Smooth muscle cell (in vitro differentiated cells): ENCODE data around the gene LDAF1. TPM values are rescaled to one million over a fixed set of nuclear protein-coding genes. Genes with fewer than 3 reads are reported as not detected.

Source experiments
- DNase-seq: peaks from one replicate; lab custom pipeline; 2025; ENCODE audit not compliant: unreplicated experiment; lab: John Stamatoyannopoulos, UW
- H2AFZ ChIP-seq: fragments of 200-600 bp; sonication (generic); 2 replicates; pipeline ENCODE4 v1.6.0; 2016; ENCODE audit warnings: antibody characterized with exemption, low read depth, mild to moderate bottlenecking
- H3F3A ChIP-seq: fragments of 200-600 bp; sonication (generic); 2 replicates; pipeline ENCODE4 v1.6.0; 2017; ENCODE audit warnings: antibody characterized with exemption, low read depth
- H3K27ac ChIP-seq: fragments of 200-600 bp; sonication (generic); 2 replicates; pipeline ENCODE4 v1.5.1; 2016; ENCODE audit warnings: low read depth, mild to moderate bottlenecking
- H3K27me3 ChIP-seq: fragments of 200-600 bp; sonication (generic); 2 replicates; pipeline ENCODE4 v1.6.1; 2016; ENCODE audit warnings: low read depth, mild to moderate bottlenecking
- H3K36me3 ChIP-seq: fragments of 200-600 bp; sonication (generic); 2 replicates; pipeline ENCODE4 v1.5.1; 2016; ENCODE audit warnings: low read depth
- H3K4me1 ChIP-seq: fragments of 200-600 bp; sonication (generic); 2 replicates; pipeline ENCODE4 v1.5.1; 2016; ENCODE audit warnings: low read depth
- H3K4me2 ChIP-seq: fragments of 200-600 bp; sonication (generic); 2 replicates; pipeline ENCODE4 v1.6.0; 2016; ENCODE audit warnings: mild to moderate bottlenecking
- H3K4me3 ChIP-seq: fragments of 200-600 bp; sonication (generic); 2 replicates; pipeline ENCODE4 v1.5.1; 2016; ENCODE audit warnings: mild to moderate bottlenecking
- H3K79me2 ChIP-seq: fragments of 200-600 bp; sonication (generic); 2 replicates; pipeline ENCODE4 v1.6.0; 2016; ENCODE audit warnings: low read depth, mild to moderate bottlenecking
- H3K9ac ChIP-seq: fragments of 200-600 bp; sonication (generic); 2 replicates; pipeline ENCODE4 v1.6.0; 2016; ENCODE audit warnings: low read depth
- H3K9me3 ChIP-seq: fragments of 200-600 bp; sonication (generic); replicated peaks from 2 replicates; pipeline ENCODE4 v1.5.1; 2016; ENCODE audit warnings: low read depth
- H4K20me1 ChIP-seq: fragments of 200-600 bp; sonication (generic); 2 replicates; pipeline ENCODE4 v1.6.0; 2016; ENCODE audit warnings: low read depth
- WGBS: methylation state at CpG from one replicate; pipeline ENCODE4 v1.1.7; 2016; ENCODE audit warnings: low lambda C conversion rate; 5-methylcytosine and 5-hydroxymethylcytosine counted together
- polyA plus RNA-seq: library from polyadenylated mRNA; unstranded; fragments of >200 nt; fragmentation: Nextera tagmentation; extraction: Ambion mirVana; gene quantifications from 2 replicates; pipeline ENCODE4 v1.2.1, GENCODE V29; 2016
- total RNA-seq: library from RNA; depleted of rRNA; stranded (reverse); fragments of >200 nt; gene quantifications from 2 replicates; pipeline ENCODE4 v1.2.3, GENCODE V29; 2014
- TF ChIP-seq, protein P1 (sequence below): fragments of 200-600 bp; sonication (generic); IDR thresholded peaks from 2 replicates; pipeline ENCODE4 v1.5.1; 2017; ENCODE audit warnings: borderline replicate concordance, mild to moderate bottlenecking, antibody characterized with exemption; ENCODE audit not compliant: insufficient read depth, poor library complexity, severe bottlenecking

LDAF1 gene
- total and polyA plus RNA-seq, 2 experiments from 2014 or later: 16.2 to 21.0 TPM

DNA sequence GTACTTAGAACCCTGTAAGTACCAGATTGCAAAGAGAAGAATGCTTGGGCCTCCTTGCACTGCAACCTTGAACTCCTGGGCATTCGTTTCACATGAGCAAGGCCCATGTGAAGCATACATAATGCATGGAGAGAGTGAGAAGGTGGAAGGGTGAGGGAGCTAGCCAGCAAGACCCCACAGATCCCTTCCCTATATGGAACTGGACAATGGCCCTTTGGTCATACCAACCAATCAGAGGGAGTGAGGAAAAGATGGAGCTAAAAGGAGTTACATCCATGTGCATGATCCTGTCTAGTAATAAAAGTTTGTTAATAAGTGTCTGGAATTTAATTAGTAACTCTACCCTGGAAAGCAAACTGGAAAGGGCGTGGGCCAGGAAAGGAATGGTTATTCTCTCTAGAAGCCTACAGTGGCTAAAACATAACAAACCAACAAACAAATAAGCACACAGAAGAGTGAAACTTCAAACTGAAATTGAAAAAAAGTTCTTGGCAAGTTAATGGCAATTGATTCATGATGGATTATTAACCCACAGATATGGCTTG, 37.4 kb upstream of the LDAF1 start:
- Histone ChIP-seq H4K20me1 (no peaks in the 10 kb centered on the region), H3K27me3 (peaks cover 6% of the 10 kb centered on the region), H3K9me3 (no peaks in the 10 kb centered on the region), H3F3A (no peaks in the 10 kb centered on the region), H3K4me1 (no peaks in the 10 kb centered on the region), H3K36me3 (no peaks in the 10 kb centered on the region), H3K9ac (no peak overlapping the region), H3K4me2 (no peak overlapping the region), H3K27ac (no peak overlapping the region), H3K4me3 (no peak overlapping the region), H2AFZ (no peak overlapping the region), H3K79me2 (no peaks in the 10 kb centered on the region)
- DNase-seq: no peak
- 85% methylated on average over 2 of the region's 2 CpGs for WGBS
- TF ChIP-seq, protein P1, sequence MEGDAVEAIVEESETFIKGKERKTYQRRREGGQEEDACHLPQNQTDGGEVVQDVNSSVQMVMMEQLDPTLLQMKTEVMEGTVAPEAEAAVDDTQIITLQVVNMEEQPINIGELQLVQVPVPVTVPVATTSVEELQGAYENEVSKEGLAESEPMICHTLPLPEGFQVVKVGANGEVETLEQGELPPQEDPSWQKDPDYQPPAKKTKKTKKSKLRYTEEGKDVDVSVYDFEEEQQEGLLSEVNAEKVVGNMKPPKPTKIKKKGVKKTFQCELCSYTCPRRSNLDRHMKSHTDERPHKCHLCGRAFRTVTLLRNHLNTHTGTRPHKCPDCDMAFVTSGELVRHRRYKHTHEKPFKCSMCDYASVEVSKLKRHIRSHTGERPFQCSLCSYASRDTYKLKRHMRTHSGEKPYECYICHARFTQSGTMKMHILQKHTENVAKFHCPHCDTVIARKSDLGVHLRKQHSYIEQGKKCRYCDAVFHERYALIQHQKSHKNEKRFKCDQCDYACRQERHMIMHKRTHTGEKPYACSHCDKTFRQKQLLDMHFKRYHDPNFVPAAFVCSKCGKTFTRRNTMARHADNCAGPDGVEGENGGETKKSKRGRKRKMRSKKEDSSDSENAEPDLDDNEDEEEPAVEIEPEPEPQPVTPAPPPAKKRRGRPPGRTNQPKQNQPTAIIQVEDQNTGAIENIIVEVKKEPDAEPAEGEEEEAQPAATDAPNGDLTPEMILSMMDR: no peak

- Histone ChIP-seq H3K27ac (no peak overlapping the region), H2AFZ (no peak overlapping the region), H4K20me1 (no peaks in the 10 kb centered on the region), H3F3A (no peaks in the 10 kb centered on the region), H3K79me2 (no peaks in the 10 kb centered on the region), H3K36me3 (no peaks in the 10 kb centered on the region), H3K9me3 (no peaks in the 10 kb centered on the region), H3K27me3 (peaks cover 13% of the 10 kb centered on the region), H3K4me2 (no peak overlapping the region), H3K4me3 (no peak overlapping the region), H3K9ac (no peak overlapping the region), H3K4me1 (no peaks in the 10 kb centered on the region)
- 94% methylated on average over 7 of the region's 7 CpGs for WGBS
- TF ChIP-seq, protein P1: no peak
- no peak for DNase-seq
These were observed 33.3 kb upstream of the LDAF1 start for GRCh38 chr16:21125191-21125590.

DNA sequence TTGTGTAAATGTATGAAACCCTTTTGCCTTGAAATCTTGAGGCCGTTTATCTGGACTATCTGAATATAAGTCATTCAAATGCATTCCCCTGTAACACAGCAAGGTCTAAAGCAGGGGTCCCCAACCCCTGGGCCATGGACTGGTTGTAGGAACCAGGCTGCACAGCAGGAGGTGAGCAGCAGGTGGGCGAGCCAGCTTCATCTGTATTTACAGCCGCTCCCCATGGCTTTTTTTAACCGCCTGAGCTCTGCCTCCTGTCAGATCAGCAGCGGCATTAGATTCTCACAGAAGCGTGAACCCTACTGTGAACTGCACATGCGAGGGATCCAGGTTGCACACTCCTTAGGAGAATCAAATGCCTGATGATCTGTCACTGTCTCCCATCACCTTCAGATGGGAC, 32.0 kb upstream of the LDAF1 start:
- TF ChIP-seq, protein P1: no peak

DNA sequence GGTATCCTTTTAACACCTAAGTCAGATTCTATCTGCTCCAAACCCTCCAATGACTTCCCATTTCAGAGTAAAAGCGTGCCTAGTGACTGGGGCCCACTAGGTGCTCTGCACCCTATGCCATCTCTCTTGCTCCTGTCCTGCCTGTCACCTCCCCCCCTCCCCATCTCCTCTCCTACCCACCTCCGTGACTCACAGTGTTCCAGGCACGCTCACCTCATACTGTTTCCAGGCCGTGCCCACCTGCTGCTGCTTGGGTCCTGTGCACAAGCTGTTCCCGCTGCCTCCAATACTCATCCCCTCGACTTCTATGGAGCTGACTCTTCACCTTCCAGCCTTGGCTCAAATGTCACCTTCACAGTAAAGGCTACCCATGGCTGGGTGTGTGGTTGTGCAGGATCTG, 29.5 kb upstream of the LDAF1 start:
- no peaks in the 10 kb centered on the region for H4K20me1 ChIP-seq
- no peak overlapping the region for H3K4me3 ChIP-seq
- H3K79me2 ChIP-seq: no peaks in the 10 kb centered on the region
- no peaks in the 10 kb centered on the region for H3K4me1 ChIP-seq
- H3K27ac ChIP-seq: no peak overlapping the region
- no peak for DNase-seq
- TF ChIP-seq, protein P1: no peak
- H3K36me3 ChIP-seq: no peaks in the 10 kb centered on the region
- peaks cover 24% of the 10 kb centered on the region for H3K27me3 ChIP-seq
- H2AFZ ChIP-seq: no peak overlapping the region
- H3K9me3 ChIP-seq: no peaks in the 10 kb centered on the region
- no peak overlapping the region for H3K9ac ChIP-seq
- WGBS: 88% methylated on average over 6 of the region's 6 CpGs
- H3F3A ChIP-seq: no peaks in the 10 kb centered on the region
- no peak overlapping the region for H3K4me2 ChIP-seq

More for the DNA sequence above, 32.0 kb upstream of the LDAF1 start:
- no peaks in the 10 kb centered on the region for H3K36me3 ChIP-seq
- H3K4me1 ChIP-seq: no peaks in the 10 kb centered on the region
- no peak overlapping the region for H3K4me2 ChIP-seq
- no peak overlapping the region for H3K9ac ChIP-seq
- peaks cover 24% of the 10 kb centered on the region for H3K27me3 ChIP-seq
- no peak overlapping the region for H2AFZ ChIP-seq
- 70% methylated on average over 7 of the region's 7 CpGs for WGBS
- H4K20me1 ChIP-seq: no peaks in the 10 kb centered on the region
- no peaks in the 10 kb centered on the region for H3K9me3 ChIP-seq
- no peaks in the 10 kb centered on the region for H3F3A ChIP-seq
- no peak overlapping the region for H3K27ac ChIP-seq
- no peak overlapping the region for H3K4me3 ChIP-seq
- no peaks in the 10 kb centered on the region for H3K79me2 ChIP-seq
- DNase-seq: no peak
